IMR-90 (cell line): ENCODE measurements around the gene EPB41L3. TPM values are rescaled to one million over a fixed set of nuclear protein-coding genes. Genes with fewer than 3 reads are reported as not detected.

Experiments used
- ATAC-seq: fragments of 200-7000 bp; cut with Tn5 transposase; 2 replicates; pipeline ENCODE4 v1.9.1; 2020; ENCODE audit warnings: low read depth, mild to moderate bottlenecking, moderate library complexity
- BruUV-seq: library from RNA; stranded (reverse); fragments of 400-500 nt; replicated peaks from 2 replicates; lab custom pipeline; 2021; lab: Mats Ljungman, UMichigan
- CTCF ChIA-PET: fragments of 300-600 bp; formaldehyde crosslinking; extraction: SDS; loops from one replicate; lab custom pipeline; 2021; ENCODE audit warnings: antibody characterized with exemption; lab: Yijun Ruan, JAX
- POLR2A ChIA-PET: fragments of 300-600 bp; sonication (Branson Sonifier 250); formaldehyde crosslinking; loops from one replicate; lab custom pipeline; 2022; ENCODE audit warnings: antibody characterized with exemption; ENCODE audit not compliant: unreplicated experiment; lab: Charles Lee
- DNase-seq: peaks from one replicate; pipeline ENCODE4 v3.0.0; 2013
- H2AFZ ChIP-seq: replicated peaks from 2 replicates; pipeline ENCODE3; 2013; ENCODE audit warnings: low read length, mild to moderate bottlenecking; ENCODE audit not compliant: poor library complexity
- H2AK5ac ChIP-seq: 2 replicates; pipeline ENCODE4 v1.6.1; 2013; ENCODE audit warnings: low read depth, low read length, inconsistent platforms
- H2AK9ac ChIP-seq: replicated peaks from 2 replicates; pipeline ENCODE3; 2013; ENCODE audit warnings: mild to moderate bottlenecking, low read depth, low read length, moderate library complexity; ENCODE audit not compliant: poor library complexity
- H2BK120ac ChIP-seq: 2 replicates; pipeline ENCODE4 v1.6.1; 2013; ENCODE audit warnings: low read depth, low read length, inconsistent platforms
- H2BK15ac ChIP-seq: 3 replicates; pipeline ENCODE4 v1.6.1; 2013; ENCODE audit warnings: low read depth, low read length, inconsistent platforms
- H2BK20ac ChIP-seq: 2 replicates; pipeline ENCODE4 v1.6.1; 2013; ENCODE audit warnings: low read depth, mild to moderate bottlenecking, inconsistent platforms, low read length, moderate library complexity
- H2BK5ac ChIP-seq: 2 replicates; pipeline ENCODE4 v1.6.1; 2013; ENCODE audit warnings: mild to moderate bottlenecking, low read depth, low read length, inconsistent platforms; ENCODE audit not compliant: poor library complexity, severe bottlenecking
- H3K14ac ChIP-seq: replicated peaks from 2 replicates; pipeline ENCODE4 v1.6.1; 2013; ENCODE audit warnings: low read depth, low read length, inconsistent platforms
- H3K18ac ChIP-seq: 2 replicates; pipeline ENCODE4 v1.6.1; 2013; ENCODE audit warnings: low read depth, low read length, control low read depth
- H3K23ac ChIP-seq: 2 replicates; pipeline ENCODE4 v1.6.1; 2013; ENCODE audit warnings: low read depth, low read length, inconsistent platforms
- H3K27ac ChIP-seq: 2 replicates; pipeline ENCODE4 v1.5.1; 2013; ENCODE audit warnings: mild to moderate bottlenecking, control low read depth, low read length; ENCODE audit not compliant: insufficient read depth
- H3K27me3 ChIP-seq: 2 replicates; pipeline ENCODE4 v1.6.1; 2013; ENCODE audit warnings: low read length; ENCODE audit not compliant: control insufficient read depth, insufficient read depth
- H3K36me3 ChIP-seq: 2 replicates; pipeline ENCODE4 v1.6.1; 2013; ENCODE audit warnings: low read length, mixed read lengths; ENCODE audit not compliant: control insufficient read depth, insufficient read depth
- H3K4ac ChIP-seq: 2 replicates; pipeline ENCODE4 v1.6.1; 2013; ENCODE audit warnings: low read depth, low read length, inconsistent platforms
- H3K4me1 ChIP-seq: 2 replicates; pipeline ENCODE4 v1.6.1; 2013; ENCODE audit warnings: low read length, mixed read lengths; ENCODE audit not compliant: control insufficient read depth, insufficient read depth
- H3K4me2 ChIP-seq: 2 replicates; pipeline ENCODE4 v1.6.1; 2013; ENCODE audit warnings: low read depth, mild to moderate bottlenecking, control low read depth, low read length, moderate library complexity
- H3K4me3 ChIP-seq: 2 replicates; pipeline ENCODE4 v1.5.1; 2013; ENCODE audit warnings: low read depth, mild to moderate bottlenecking, control low read depth, low read length, moderate library complexity; ENCODE audit not compliant: insufficient read depth
- H3K56ac ChIP-seq: 2 replicates; pipeline ENCODE4 v1.6.1; 2013; ENCODE audit warnings: low read length, inconsistent platforms; ENCODE audit not compliant: insufficient read depth; ENCODE audit errors: extremely low read depth
- H3K79me1 ChIP-seq, 2 experiments: 2 replicates each; pipeline ENCODE4 v1.6.1; 2013; ENCODE audit warnings: low read length in 2 of 2, inconsistent platforms in 1 of 2, low read depth in 1 of 2
- H3K9ac ChIP-seq: 2 replicates; pipeline ENCODE4 v1.6.1; 2013; ENCODE audit warnings: low read depth, low read length, control low read depth
- H3K9me1 ChIP-seq: 2 replicates; pipeline ENCODE4 v1.6.1; 2013; ENCODE audit warnings: low read length, inconsistent platforms; ENCODE audit not compliant: insufficient read depth
- H3K9me3 ChIP-seq: 2 replicates; pipeline ENCODE4 v1.6.1; 2013; ENCODE audit warnings: low read length; ENCODE audit not compliant: control insufficient read depth, insufficient read depth
- H4K20me1 ChIP-seq: 2 replicates; pipeline ENCODE4 v1.6.1; 2013; ENCODE audit warnings: low read length, inconsistent platforms; ENCODE audit not compliant: insufficient read depth
- H4K5ac ChIP-seq: 2 replicates; pipeline ENCODE4 v1.6.1; 2013; ENCODE audit warnings: mild to moderate bottlenecking, low read depth, low read length, control low read depth
- H4K8ac ChIP-seq, 2 experiments: 2 replicates each; pipeline ENCODE4 v1.6.1; 2013; ENCODE audit warnings: low read depth in 2 of 2, low read length in 2 of 2, control low read depth in 1 of 2, inconsistent platforms in 1 of 2
- H4K91ac ChIP-seq: 2 replicates; pipeline ENCODE4 v1.6.1; 2013; ENCODE audit warnings: low read depth, low read length, inconsistent platforms; ENCODE audit not compliant: insufficient read depth
- BHLHE40 ChIP-seq: fragments of 150-350 bp; IDR thresholded peaks from 2 replicates; pipeline ENCODE4 v1.6.1; 2016; ENCODE audit warnings: mild to moderate bottlenecking, low read depth, low read length
- CEBPB ChIP-seq: IDR thresholded peaks from 2 replicates; pipeline ENCODE4 v1.6.1; 2012; ENCODE audit warnings: low read depth, low read length, improper control_type of control experiment
- CHD1 ChIP-seq: IDR thresholded peaks from 2 replicates; pipeline ENCODE4 v1.6.1; 2012; ENCODE audit warnings: low read depth, low read length, improper control_type of control experiment
- ELK1 ChIP-seq: fragments of 150-350 bp; IDR thresholded peaks from 2 replicates; pipeline ENCODE4 v1.6.1; 2016; ENCODE audit warnings: low read depth, mild to moderate bottlenecking, low read length, moderate library complexity, borderline replicate concordance
- MAZ ChIP-seq: IDR thresholded peaks from 2 replicates; pipeline ENCODE4 v1.6.1; 2012; ENCODE audit warnings: low read depth, mild to moderate bottlenecking, low read length, improper control_type of control experiment, moderate library complexity, borderline replicate concordance
- NFE2L2 ChIP-seq: fragments of 150-350 bp; IDR thresholded peaks from 2 replicates; pipeline ENCODE4 v1.6.1; 2016; ENCODE audit warnings: low read depth, mild to moderate bottlenecking, low read length
- RAD21 ChIP-seq: IDR thresholded peaks from 2 replicates; pipeline ENCODE4 v1.6.1; 2012; ENCODE audit warnings: low read length, improper control_type of control experiment
- RCOR1 ChIP-seq: IDR thresholded peaks from 2 replicates; pipeline ENCODE4 v1.6.1; 2012; ENCODE audit warnings: mild to moderate bottlenecking, low read length, improper control_type of control experiment; ENCODE audit not compliant: insufficient replicate concordance
- RFX5 ChIP-seq: IDR thresholded peaks from 2 replicates; pipeline ENCODE4 v1.8.0; 2012; ENCODE audit warnings: low read depth, mild to moderate bottlenecking, low read length, moderate library complexity
- SMC3 ChIP-seq: fragments of 150-350 bp; IDR thresholded peaks from 2 replicates; pipeline ENCODE4 v1.6.1; 2016; ENCODE audit warnings: low read depth, mild to moderate bottlenecking, antibody characterized with exemption, low read length, moderate library complexity
- USF2 ChIP-seq: fragments of 150-350 bp; IDR thresholded peaks from 2 replicates; pipeline ENCODE4 v1.6.1; 2017; ENCODE audit warnings: mild to moderate bottlenecking, antibody characterized with exemption, low read length, low read depth
- WGBS, 2 experiments: methylation state at CpG; one replicate each; pipeline versions ENCODE4 v1.1.5 to v1.1.7; 2013; ENCODE audit warnings: missing lambda C conversion rate in 2 of 2; ENCODE audit not compliant: insufficient read length in 1 of 2; ENCODE audit errors: extremely low coverage in 2 of 2; 5-methylcytosine and 5-hydroxymethylcytosine counted together
- dilution Hi-C: fragments of 300-500 bp; cut with HindIII; formaldehyde crosslinking; loops from one replicate; pipeline ENCODE4 v1.14.3; 2018; ENCODE audit warnings: low sequenced_read_pairs; ENCODE audit not compliant: unreplicated experiment
- in situ Hi-C: fragments of 300-500 bp; cut with MboI; formaldehyde crosslinking; loops from 3 replicates; pipeline ENCODE4 v1.14.3; 2019; ENCODE audit warnings: low sequenced_read_pairs, inconsistent platforms, mixed read lengths
- intact Hi-C: fragments of 100-400 bp; cut with micrococcal nuclease; formaldehyde crosslinking; loops from 2 replicates; pipeline ENCODE4 v1.10.0; 2022
- polyA plus RNA-seq, 3 experiments: library from polyadenylated mRNA; depleted of rRNA; stranded (reverse); fragments of >200 nt; gene quantifications; 2 replicates each; pipeline ENCODE4 v1.2.3, GENCODE V29; 2012; ENCODE audit warnings: low replicate concordance in 1 of 3
- total RNA-seq: library from RNA; depleted of rRNA; stranded (reverse); fragments of >200 nt; gene quantifications from 2 replicates; pipeline ENCODE4 v1.2.3, GENCODE V29; 2012

EPB41L3 gene
- total and polyA plus RNA-seq, 2 of the 4 experiments (the other 2 are of a cell fraction): 36.6 to 70.3 TPM

- intact Hi-C loops: no loop called here
- DNase-seq (peak; percentile 81), ATAC-seq (peak; percentile 53)
- Histone ChIP-seq H3K18ac (no peak overlapping the region), H2BK5ac (no peak overlapping the region), H4K20me1 (no peaks in the 10 kb centered on the region), H3K36me3 (peaks cover 3% of the 10 kb centered on the region; the same call in 1 of the 2 replicates), H4K91ac (no peak overlapping the region), H3K27ac (no peak overlapping the region), H4K5ac (no peak overlapping the region), H3K23ac (no peak overlapping the region), H3K4me1 (no peaks in the 10 kb centered on the region), H3K27me3 (no peaks in the 10 kb centered on the region), H3K4ac (no peak overlapping the region), H2BK20ac (no peak overlapping the region), H3K9me3 (peaks cover 2% of the 10 kb centered on the region; the same call in 1 of the 2 replicates), H2BK120ac (no peak overlapping the region), H2AFZ (no peak overlapping the region), H2BK15ac (no peak overlapping the region), H3K4me3 (no peak overlapping the region), H2AK9ac (no peak overlapping the region), H3K56ac (no peak overlapping the region), H2AK5ac (no peak overlapping the region), H4K8ac (no peak overlapping the region), H3K9me1 (no peaks in the 10 kb centered on the region), H3K4me2 (no peak overlapping the region), H3K9ac (no peak overlapping the region), H3K14ac (no peak overlapping the region), H3K79me1 (no peaks in the 10 kb centered on the region)
- dilution Hi-C loops: no loop called here
- TF ChIP-seq SMC3: no peak
- TF ChIP-seq MAZ: no peak
- TF ChIP-seq RCOR1: no peak
- TF ChIP-seq BHLHE40: no peak
- no peak for TF ChIP-seq USF2
- no peak for TF ChIP-seq ELK1
- no peak for TF ChIP-seq RAD21
- no peak for TF ChIP-seq CEBPB
- TF ChIP-seq NFE2L2: no peak
- no peak for TF ChIP-seq RFX5
- TF ChIP-seq CHD1: no peak
- WGBS, 2 experiments: 100% methylated on average over 1 of the region's 5 CpGs; no CpG with 5 or more reads in 1 of the 2 experiments
- no TSS peak for BruUV-seq
- CTCF ChIA-PET: interaction anchor here (0.5 kb wide), 1 partner anchor 22 kb away, joined by 3 read pairs; no protein-coding TSS in a partner anchor
- in situ Hi-C loops: no loop called here
- POLR2A ChIA-PET: no interaction called here
These were observed 150.0 kb downstream of the EPB41L3 start for GRCh38 chr18:5393779-5394178.
